ENCODE results near the gene GCNT4.

Gene GCNT4

GRCh38 chr5:75053054-75053303 is 621 bp upstream of the GCNT4 start:
- in situ Hi-C loops (cut with HindIII; ENCODE audit: low sequenced_read_pairs), result no loop called here

- in situ Hi-C loops (cut with HindIII; ENCODE audit: low sequenced_read_pairs), result no loop called here
Measured at GRCh38 chr5:75051217-75051751, 1.1 kb downstream of the GCNT4 start.

DNA sequence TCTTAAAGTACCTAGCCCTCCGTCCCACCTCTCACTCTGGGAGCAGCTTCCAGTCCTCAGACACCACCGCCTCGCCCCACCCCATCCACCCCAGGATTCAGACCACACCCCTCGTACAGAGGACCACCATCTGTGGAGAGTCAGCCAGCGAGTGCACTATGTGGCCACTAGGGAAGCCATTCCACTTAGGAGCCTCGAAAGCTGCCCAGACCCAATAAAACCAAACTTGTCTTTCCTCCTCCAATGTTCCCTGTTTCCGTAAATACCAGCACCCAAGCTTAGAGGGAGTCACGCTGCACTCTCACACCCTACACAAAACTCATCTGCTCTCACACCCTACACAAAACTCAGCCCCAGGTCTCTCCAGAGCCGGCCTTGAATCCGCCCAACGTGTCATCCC is 1.9 kb downstream of the GCNT4 start:
- in situ Hi-C loops (cut with HindIII; ENCODE audit: low sequenced_read_pairs), result no loop called here

GRCh38 chr5:75049456-75050351 is 2.7 kb downstream of the GCNT4 start:
- in situ Hi-C loops (cut with HindIII; ENCODE audit: low sequenced_read_pairs), result no loop called here

DNA sequence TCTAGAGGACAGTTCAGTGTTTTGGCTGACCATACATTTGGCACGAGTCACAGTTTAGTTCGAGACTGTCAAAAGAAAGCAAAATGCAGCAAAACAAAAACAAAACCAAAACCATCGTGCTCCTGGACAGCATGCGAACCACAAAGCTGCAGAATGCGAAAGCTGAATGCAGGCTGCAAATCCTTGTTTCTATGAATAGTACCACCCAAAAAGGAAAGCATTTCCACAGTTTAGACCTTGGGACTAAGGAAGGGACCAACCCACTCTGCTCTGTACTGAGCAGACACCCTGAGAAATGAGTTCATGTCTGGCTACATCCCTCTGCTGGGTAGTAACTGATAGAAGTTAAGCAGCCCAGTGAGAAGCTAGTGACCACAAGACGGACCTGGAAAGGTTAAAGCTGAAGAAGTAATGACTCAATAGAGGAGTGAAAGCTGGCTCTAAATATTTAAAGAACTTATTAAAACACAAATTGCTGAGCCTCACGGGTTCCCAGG is 3.9 kb downstream of the GCNT4 start:
- in situ Hi-C loops (cut with HindIII; ENCODE audit: low sequenced_read_pairs), result no loop called here

GRCh38 chr5:75047356-75047755 is 5.0 kb downstream of the GCNT4 start:
- in situ Hi-C loops (cut with HindIII; ENCODE audit: low sequenced_read_pairs), result no loop called here

DNA sequence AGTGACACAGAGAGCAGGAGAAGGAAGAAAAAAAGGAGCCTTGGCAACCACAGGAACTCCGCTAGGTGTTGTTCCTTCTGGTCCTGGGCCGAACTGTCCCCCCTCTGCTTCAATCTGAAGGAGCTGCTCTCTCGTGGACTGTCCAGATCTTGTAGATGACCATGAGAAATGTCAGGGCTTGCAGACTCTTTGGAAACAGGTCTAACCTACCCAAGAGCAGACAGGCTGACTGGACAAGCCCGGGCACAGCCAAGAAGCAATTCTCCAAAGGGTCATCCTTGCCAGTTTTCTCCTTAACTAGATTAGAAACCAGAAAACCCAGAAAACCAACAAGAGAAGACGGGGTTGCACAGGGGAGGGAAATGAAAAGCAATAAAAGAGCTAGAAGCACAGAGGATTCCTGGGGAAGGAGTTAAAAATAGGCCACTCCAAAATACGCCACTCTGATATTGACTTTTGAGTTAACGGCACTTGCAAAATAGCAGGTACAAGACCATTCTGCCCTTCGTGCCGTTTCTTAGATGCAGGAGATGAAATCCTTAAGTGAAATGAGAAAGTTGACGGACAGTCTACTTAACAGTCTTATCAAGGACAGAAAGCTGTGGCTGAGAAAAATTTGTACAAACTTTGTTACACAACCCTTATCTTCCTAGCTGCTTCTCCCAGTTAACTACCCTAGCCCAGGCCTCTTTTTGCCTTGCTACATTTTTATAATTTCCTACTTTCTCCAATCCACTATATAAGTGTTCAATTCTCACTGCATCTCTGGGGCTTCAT is 5.8 kb downstream of the GCNT4 start:
- in situ Hi-C loops (cut with HindIII; ENCODE audit: low sequenced_read_pairs), result no loop called here

GRCh38 chr5:75045071-75045470 is 7.3 kb downstream of the GCNT4 start:
- in situ Hi-C loops (cut with HindIII; ENCODE audit: low sequenced_read_pairs), result no loop called here

DNA sequence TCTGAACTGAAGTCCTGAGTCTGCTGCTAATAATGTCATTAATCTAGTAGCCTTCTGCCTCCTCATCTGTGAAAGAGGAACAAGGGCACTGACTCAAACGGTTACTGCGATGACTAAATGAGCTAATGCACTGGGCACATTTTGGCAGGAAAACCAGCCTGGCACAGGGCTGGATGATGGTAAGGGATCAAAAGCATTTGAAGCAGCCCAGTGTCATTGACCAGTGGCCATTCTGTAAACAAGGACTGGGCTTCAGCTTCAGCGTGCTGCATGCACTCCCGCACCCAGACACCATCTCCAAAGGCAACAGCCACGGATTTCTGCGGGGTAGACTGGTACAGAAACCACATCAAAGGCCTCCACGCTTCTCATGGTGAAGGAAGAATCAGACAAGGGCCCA is 8.0 kb downstream of the GCNT4 start:
- in situ Hi-C loops (cut with HindIII; ENCODE audit: low sequenced_read_pairs), result no loop called here

GRCh38 chr5:75043633-75044264 is 8.6 kb downstream of the GCNT4 start:
- in situ Hi-C loops (cut with HindIII; ENCODE audit: low sequenced_read_pairs), result no loop called here

DNA sequence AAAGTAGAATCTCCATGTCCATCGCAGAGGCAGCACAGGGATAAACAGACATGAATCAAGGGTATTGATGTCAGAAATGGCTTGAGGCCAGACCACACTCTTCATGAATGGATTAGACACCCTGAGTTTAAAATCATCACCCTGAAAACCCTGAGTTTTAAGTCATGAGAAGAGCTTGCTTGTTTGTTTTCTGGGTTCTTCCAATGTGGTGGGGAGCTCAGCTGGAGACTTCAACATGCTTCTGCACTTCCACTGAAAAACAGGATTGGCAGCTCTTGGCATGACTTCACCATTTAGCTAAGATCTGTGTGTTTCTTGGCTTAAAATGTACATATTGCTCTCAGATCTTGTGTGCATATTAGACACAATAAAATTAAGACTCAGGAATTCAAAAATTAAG is 9.8 kb downstream of the GCNT4 start:
- in situ Hi-C loops (cut with HindIII; ENCODE audit: low sequenced_read_pairs), result no loop called here

DNA sequence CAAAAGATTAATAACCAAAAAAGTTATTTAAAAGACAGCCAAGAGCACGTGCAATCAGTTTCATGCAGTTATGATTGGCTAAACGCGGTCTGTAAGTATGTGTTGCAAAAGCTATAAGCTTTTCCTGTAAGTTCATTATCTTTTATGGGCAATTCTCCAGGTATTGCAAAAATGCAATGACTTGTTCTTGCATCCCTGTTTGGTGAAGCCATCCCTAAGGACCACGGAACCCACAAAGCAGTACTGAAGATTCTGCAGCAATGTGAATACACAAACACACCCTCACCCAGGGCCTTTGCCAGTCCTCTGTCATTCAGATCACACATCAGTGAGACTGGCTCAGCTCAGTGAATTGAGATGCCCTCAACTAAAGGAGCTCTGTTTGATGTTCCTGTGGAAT is 11.4 kb downstream of the GCNT4 start:
- in situ Hi-C loops (cut with HindIII; ENCODE audit: low sequenced_read_pairs), result no loop called here

DNA sequence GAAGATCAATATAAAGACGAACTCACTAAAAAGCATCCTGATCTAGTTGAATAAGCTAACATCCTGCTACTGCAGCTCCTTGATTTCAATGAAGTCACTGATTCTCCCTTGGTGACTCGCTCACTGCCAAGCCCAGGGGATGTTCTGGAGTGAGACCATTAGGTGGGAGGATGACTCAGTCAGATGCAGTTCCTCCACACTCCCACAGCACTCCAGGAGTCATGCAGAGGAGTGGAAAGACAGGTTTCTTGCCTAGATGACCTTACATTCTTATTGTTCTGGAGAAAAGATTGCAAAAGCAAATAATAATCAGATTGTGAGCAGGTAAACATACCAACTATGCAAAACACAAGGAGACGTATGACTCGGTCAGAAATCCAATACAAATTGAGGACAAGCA is 15.3 kb downstream of the GCNT4 start:
- in situ Hi-C loops (cut with HindIII; ENCODE audit: low sequenced_read_pairs), result no loop called here

GRCh38 chr5:75034137-75034739 is 18.1 kb downstream of the GCNT4 start:
- in situ Hi-C loops (cut with HindIII; ENCODE audit: low sequenced_read_pairs), result no loop called here

DNA sequence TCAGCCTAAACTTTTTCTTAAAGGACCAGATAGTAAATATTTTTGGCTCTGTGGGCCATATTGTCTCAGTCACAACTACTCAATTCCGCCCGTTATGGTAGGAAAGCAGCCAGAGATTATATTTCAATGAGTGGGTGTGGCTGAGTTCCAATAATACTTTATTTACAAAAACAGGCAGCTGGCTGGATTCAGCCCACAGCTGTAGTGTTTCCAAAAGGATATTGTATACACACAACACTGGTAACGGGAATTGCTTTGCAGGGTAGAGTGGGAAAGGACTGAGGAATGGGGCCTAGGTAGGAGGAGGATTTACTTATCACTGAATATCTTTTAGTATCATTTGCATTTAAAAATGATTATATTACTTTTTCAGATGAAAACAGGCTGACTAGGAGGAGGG is 21.0 kb downstream of the GCNT4 start:
- in situ Hi-C loops (cut with HindIII; ENCODE audit: low sequenced_read_pairs), result no loop called here

DNA sequence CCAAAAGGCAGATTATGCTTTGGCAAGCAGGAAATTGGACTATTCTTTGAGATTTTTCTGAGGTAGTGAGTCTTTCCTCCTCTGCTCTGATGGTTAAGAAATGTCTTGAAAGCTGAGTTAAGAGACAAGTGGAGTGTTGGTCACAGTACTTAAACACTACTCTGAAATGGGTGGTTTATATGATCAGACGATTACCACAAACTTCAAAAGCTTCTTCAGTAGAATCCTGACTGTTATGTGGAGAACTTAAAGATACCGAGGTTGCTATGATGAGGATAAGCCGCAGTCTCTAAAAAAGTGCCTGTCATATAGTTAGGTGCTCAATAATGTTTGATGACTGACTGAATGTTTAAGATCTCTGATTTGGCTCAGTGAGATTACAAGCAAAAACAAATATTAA is 24.3 kb downstream of the GCNT4 start:
- in situ Hi-C loops (cut with HindIII; ENCODE audit: low sequenced_read_pairs), result no loop called here

- in situ Hi-C loops (cut with HindIII; ENCODE audit: low sequenced_read_pairs), result no loop called here
Measured at GRCh38 chr5:75023368-75024159, 28.8 kb downstream of the GCNT4 start.

GRCh38 chr5:75021800-75022199 is 30.6 kb downstream of the GCNT4 start:
- in situ Hi-C loops (cut with HindIII; ENCODE audit: low sequenced_read_pairs), result no loop called here

GRCh38 chr5:75021219-75021618 is 31.1 kb downstream of the GCNT4 start:
- in situ Hi-C loops (cut with HindIII; ENCODE audit: low sequenced_read_pairs), result no loop called here

- in situ Hi-C loops (cut with HindIII; ENCODE audit: low sequenced_read_pairs), result no loop called here
Measured at GRCh38 chr5:75020016-75020656, 32.2 kb downstream of the GCNT4 start.

All from endothelial cell of hepatic sinusoid (primary cell).